Measurements from ENCODE around the gene PPM1G. TPM values are rescaled to one million over a fixed set of nuclear protein-coding genes. Genes with fewer than 3 reads are reported as not detected.

The PPM1G gene
- total RNA-seq, 4 donors from 2014 or later = 28.2 to 51.1 (median 41.4) TPM

- TF ChIP-seq CTCF (IDR thresholded peaks at IDR 0.05; ENCODE audit: low read depth) = no peak
Measured at GRCh38 chr2:27381577-27382181, 27.7 kb downstream of the PPM1G start.

DNA sequence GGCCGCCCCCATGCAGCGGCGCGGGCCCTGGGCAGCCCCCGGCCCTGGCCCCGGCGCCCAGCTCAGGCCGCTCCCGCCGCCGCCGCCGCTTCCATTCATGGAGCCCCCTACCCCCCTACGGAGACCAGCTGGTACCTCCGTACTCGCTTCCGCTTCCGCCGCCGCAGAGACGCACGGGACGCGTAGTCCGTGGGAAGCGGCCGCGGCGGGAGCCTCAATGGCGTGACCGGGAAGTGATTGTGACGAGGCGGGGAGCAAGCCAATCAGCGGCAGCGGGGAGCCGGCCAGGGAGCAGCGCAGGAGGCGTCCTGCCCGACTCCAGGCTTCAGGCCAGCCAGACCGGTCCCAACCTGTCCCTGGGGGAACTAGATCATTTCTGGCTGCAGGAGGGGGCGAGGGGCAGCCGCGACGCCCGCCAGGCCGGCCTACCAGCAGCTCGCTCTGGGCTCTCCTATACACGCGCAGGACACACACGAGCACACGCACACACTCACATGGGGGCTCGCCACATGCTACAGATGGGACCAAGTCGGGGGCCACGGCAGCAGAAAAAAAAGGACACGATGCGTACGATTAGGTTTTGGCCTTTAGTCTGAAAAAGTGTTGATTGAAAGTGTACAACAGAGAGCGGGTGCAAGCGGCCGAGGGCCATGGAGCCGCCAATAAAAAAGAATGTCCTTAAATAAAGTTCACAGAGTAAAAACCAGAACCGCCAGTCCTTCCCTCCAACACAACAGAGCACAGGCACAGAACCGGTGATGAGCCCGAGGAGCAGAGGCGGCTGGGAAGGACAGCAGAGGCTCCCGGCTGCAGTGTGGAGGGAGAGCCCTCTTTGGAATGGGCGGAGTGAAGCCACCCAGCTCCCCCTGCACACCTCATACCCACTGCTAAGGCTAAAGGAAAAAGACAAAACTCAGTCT, 28.5 kb downstream of the PPM1G start, which contains the start of gene ZNF513:
TSS of gene ZNF513 (minus strand) at position 109 of the 920 bp plus-strand sequence. CDS start 208 bp downstream, outside the sequence.
- TF ChIP-seq CTCF (IDR thresholded peaks at IDR 0.05; ENCODE audit: low read depth) = no peak

DNA sequence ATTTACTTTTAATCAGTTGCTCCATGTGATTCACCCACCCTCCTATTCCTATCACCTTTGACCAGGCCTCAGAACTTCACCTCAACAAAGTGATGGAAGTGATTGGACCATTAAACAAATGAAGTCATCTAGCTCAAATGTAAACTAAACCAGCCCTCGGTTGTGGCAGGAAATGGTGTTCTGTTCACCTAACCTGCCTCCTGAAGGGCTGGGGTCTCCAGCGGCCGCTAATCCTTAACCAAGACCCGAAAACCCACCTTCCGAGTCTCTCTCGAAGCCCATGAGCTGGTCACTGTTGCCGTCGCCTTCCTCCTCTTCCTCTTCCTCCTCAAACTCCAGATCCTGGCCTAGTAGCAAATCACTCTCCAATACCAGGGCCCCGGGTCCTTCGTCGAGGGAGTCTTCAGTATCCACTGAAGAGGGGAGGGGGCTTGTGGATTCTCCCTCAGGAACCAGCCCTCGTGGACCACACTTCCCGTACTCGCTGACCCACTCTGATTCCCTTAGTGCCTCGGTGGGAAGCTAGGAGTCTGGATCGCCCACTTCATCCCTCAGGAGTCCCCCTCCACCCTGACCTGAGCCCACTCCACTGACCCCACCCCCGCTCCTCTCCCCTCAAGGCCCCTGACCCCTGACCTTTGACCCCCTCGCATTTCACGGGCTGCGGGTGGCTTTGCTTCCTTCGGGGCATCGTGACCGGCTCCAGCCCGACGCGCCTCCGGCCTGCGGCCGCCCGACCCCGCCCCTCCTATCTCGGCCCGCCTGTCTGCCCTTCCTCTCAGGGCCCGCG, 29.4 kb downstream of the PPM1G start:
- no peak for TF ChIP-seq CTCF (IDR thresholded peaks at IDR 0.05; ENCODE audit: low read depth)

- TF ChIP-seq CTCF (IDR thresholded peaks at IDR 0.05; ENCODE audit: low read depth) = no peak
Measured at GRCh38 chr2:27379383-27379835, 30.0 kb downstream of the PPM1G start.

- TF ChIP-seq CTCF (IDR thresholded peaks at IDR 0.05; ENCODE audit: low read depth) = no peak
Measured at GRCh38 chr2:27378809-27379290, 30.5 kb downstream of the PPM1G start.

GRCh38 chr2:27378096-27378808, 31.1 kb downstream of the PPM1G start:
- TF ChIP-seq CTCF (IDR thresholded peaks at IDR 0.05; ENCODE audit: low read depth) = no peak

Measured in subcutaneous adipose tissue (tissue), 4 donors.